Body of pancreas (tissue), 4 donors: ENCODE data around the gene PLD1. TPM values are rescaled to one million over a fixed set of nuclear protein-coding genes. Genes with fewer than 3 reads are reported as not detected.
A peak's percentile ranks its signal among the peaks of the same experiment; 100 is the strongest.
"Not testable (repeated sequence)": the region's sequence is repeated elsewhere in the genome, so short reads cannot be mapped to it uniquely, and the experiment has no call there.

Experiments used
- ATAC-seq: fragments of 150-250 bp; one replicate; pipeline ENCODE4 v1.9.1; 2016
- DNase-seq, 4 donors: peaks; one replicate each; pipeline ENCODE4 v3.0.0-alpha.2; 2019
- H3K27ac ChIP-seq, 4 donors: fragments of 200-600 bp; sonication (generic); 1 replicate in 3 of 4; 2 replicates in 1 of 4; pipeline versions ENCODE4 v1.5.1 to v1.6.1; 2016 to 2019; ENCODE audit warnings: mild to moderate bottlenecking in 1 of 4, mixed read lengths in 1 of 4, moderate library complexity in 1 of 4
- H3K27me3 ChIP-seq, 2 donors: fragments of 200-600 bp; sonication (generic); one replicate each; pipeline ENCODE4 v1.6.0; 2016; ENCODE audit warnings: mild to moderate bottlenecking in 1 of 2
- H3K36me3 ChIP-seq, 2 donors: fragments of 200-600 bp; sonication (generic); replicated peaks in 1 of 2; 2 replicates each; pipeline ENCODE4 v1.5.1; 2016; ENCODE audit warnings: low read depth in 2 of 2; ENCODE audit not compliant: insufficient read depth in 1 of 2
- H3K4me1 ChIP-seq: fragments of 200-600 bp; sonication (generic); one replicate; pipeline ENCODE4 v1.6.0; 2016
- H3K4me3 ChIP-seq, 2 donors: fragments of 200-600 bp; sonication (generic); 1 replicate in 1 of 2; 2 replicates in 1 of 2; pipeline ENCODE4 v1.5.1; 2016 to 2019
- H3K9me3 ChIP-seq, 3 donors: fragments of 200-600 bp; sonication (generic); 1 replicate in 2 of 3; 2 replicates in 1 of 3; pipeline ENCODE4 v1.5.1; 2016
- CTCF ChIP-seq, 7 experiments: fragments of 450-650 bp in 4 of 7; fragments of 200-600 bp in 3 of 7; sonication (generic) in 3 of 7; IDR thresholded peaks; one replicate each; pipeline ENCODE4 v1.5.1; 2016 to 2019; ENCODE audit warnings: antibody characterized with exemption in 7 of 7
- POLR2A ChIP-seq, 3 donors: fragments of 450-650 bp; IDR thresholded peaks; one replicate each; pipeline ENCODE4 v1.6.1; 2016; ENCODE audit warnings: antibody characterized with exemption in 3 of 3, mild to moderate bottlenecking in 2 of 3
- WGBS, 2 donors: methylation state at CpG; one replicate each; pipeline ENCODE4 v1.1.5; 2017; 5-methylcytosine and 5-hydroxymethylcytosine counted together
- intact Hi-C: fragments of 100-400 bp; cut with DNase I; formaldehyde crosslinking; loops from one replicate; pipeline ENCODE4 v1.15.1; 2023
- total RNA-seq, 2 donors: library from RNA; depleted of rRNA; stranded (reverse); fragments of >200 nt; gene quantifications; one replicate each; pipeline ENCODE4 v1.1.0, GENCODE V29; 2016

Gene PLD1
- total RNA-seq, 2 donors from 2014 or later: 60.4 to 96.2 TPM

GRCh38 chr3:171643033-171643432 lies 167.2 kb downstream of the PLD1 start:
- ATAC-seq: no peak
- H3K4me3 ChIP-seq: no peak overlapping the region
- intact Hi-C loops: loop anchor here (10.0 kb wide), 1 partner anchor 132 kb away; no protein-coding TSS in a partner anchor
- no peak overlapping the region for H3K27ac ChIP-seq
- H3K4me1 ChIP-seq: no peaks in the 10 kb centered on the region
- 24 to 43% methylated on average over 2 of the region's 2 CpGs for WGBS, 2 donors
- TF ChIP-seq CTCF (IDR thresholded peaks at IDR 0.05) (no peak), POLR2A (IDR thresholded peaks at IDR 0.05) (no peak)
- H3K36me3 ChIP-seq: no peaks in the 10 kb centered on the region
- no peaks in the 10 kb centered on the region for H3K27me3 ChIP-seq
- no peaks in the 10 kb centered on the region for H3K9me3 ChIP-seq
- no peak for DNase-seq

DNA sequence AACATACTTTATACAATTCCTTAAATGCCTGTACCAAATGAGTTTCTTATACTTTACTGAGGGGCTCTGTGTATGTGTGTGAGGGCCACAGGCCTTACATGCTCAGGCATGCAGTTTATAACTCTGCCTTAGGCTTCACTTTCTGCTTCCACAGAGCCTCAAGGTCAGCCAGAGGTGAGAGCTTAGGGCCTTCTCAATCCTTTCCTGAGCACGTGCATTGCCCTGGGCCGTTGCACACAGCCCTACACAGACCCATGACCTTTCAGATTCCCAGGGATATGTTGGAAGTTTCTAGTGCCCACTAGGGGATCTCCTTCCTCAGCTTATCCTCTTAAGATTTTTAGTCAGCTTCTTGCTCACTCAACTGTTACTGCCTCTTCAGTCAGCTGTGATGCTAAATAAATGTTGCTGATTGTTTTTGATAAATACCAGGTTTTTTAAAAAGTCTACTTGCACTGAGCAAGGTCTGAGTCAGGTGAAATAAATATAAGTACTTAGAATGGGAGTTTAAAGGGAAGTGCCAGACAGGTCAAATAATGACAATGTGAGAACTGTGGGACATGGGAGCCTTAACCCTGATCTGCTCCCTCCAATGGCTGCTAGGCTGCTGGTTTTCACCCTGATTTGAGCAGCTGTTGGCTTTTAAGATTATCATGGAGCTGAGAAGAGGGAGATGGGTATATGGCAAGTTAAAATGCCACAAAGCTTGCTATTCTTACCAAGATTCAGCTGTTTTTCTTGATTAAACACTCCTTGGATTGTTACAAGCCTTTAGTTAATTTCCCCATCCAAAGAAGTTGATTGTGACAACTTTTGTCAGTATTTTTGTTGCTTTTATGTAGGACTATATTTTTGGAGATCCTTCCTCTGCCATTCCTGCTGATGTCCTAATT lies 169.5 kb downstream of the PLD1 start:
- 19 to 25% methylated on average over 2 of the region's 2 CpGs for WGBS, 2 donors
- DNase-seq (no peak), ATAC-seq (no peak)
- Histone ChIP-seq H3K4me1 (no peaks in the 10 kb centered on the region), H3K27ac (peak overlapping the region in 1 of 4 donors; percentile 1), H3K36me3 (no peaks in the 10 kb centered on the region), H3K27me3 (no peaks in the 10 kb centered on the region), H3K9me3 (no peaks in the 10 kb centered on the region), H3K4me3 (no peak overlapping the region)
- intact Hi-C loops: loop anchor here (10.0 kb wide), 1 partner anchor 134 kb away; no protein-coding TSS in a partner anchor
- TF ChIP-seq CTCF (IDR thresholded peaks at IDR 0.05) (no peak), POLR2A (IDR thresholded peaks at IDR 0.05) (no peak)

DNA sequence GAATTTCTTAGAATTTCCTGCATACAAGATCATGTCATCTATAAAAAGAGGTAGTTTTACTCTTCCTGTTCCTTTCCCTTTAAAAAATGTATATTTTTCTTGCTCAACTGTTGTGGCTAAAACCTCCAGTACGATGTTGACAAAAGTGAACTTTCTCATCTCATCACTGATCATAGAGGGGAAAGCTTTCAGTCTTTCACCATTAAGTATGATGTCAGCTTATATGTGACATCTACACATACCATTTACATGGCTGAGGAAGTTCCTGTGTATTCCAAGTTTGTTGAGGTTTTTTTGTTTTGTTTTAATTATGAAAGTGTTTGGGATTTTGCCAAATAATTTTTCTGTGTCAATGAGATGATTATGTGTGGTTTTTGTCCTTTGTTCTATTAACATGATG lies 173.6 kb downstream of the PLD1 start:
- WGBS, 2 donors: 68 to 85% methylated on average over 1 of the region's 1 CpG
- no peak for TF ChIP-seq POLR2A (IDR thresholded peaks at IDR 0.05)
- no peak for TF ChIP-seq CTCF (IDR thresholded peaks at IDR 0.05)
- no peak overlapping the region for H3K4me3 ChIP-seq
- no peaks in the 10 kb centered on the region for H3K27me3 ChIP-seq
- no peak overlapping the region for H3K27ac ChIP-seq
- H3K9me3 ChIP-seq: no peaks in the 10 kb centered on the region
- H3K36me3 ChIP-seq: no peaks in the 10 kb centered on the region
- H3K4me1 ChIP-seq: no peaks in the 10 kb centered on the region
- intact Hi-C loops: no loop called here
- DNase-seq (no peak), ATAC-seq (no peak)

DNA sequence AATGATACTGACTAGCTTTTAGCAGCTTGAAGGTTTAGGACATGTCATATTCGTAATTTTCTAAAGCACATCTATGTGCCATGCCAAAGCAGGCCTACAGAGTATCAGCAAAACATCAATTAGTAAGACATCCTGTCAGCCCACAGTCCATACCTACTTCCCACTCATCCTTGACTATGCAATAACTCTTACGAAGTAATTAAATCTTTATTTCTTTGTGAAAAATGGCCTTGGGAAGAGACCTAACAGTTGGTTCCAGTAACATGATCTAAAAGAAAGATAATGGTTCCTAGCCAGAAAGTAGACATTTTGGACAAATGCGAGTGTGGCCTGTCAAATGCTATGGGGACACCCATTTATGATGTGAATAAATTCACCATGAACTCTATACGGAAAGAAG lies 177.5 kb downstream of the PLD1 start:
- ATAC-seq: no peak
- TF ChIP-seq POLR2A (IDR thresholded peaks at IDR 0.05) (no peak), CTCF (IDR thresholded peaks at IDR 0.05) (no peak)
- no peaks in the 10 kb centered on the region for H3K4me1 ChIP-seq
- no peak overlapping the region for H3K4me3 ChIP-seq
- no peaks in the 10 kb centered on the region for H3K36me3 ChIP-seq
- WGBS, 2 donors: 83 to 85% methylated on average over 4 of the region's 4 CpGs
- H3K27ac ChIP-seq: no peak overlapping the region
- intact Hi-C loops: no loop called here
- H3K27me3 ChIP-seq: no peaks in the 10 kb centered on the region
- H3K9me3 ChIP-seq: no peaks in the 10 kb centered on the region
- no peak for DNase-seq

- H3K27me3 ChIP-seq, intact Hi-C loops, H3K4me3 ChIP-seq, DNase-seq, H3K4me1 ChIP-seq, H3K27ac ChIP-seq, ATAC-seq, H3K36me3 ChIP-seq, H3K9me3 ChIP-seq: not testable (repeated sequence)
- 82 to 85% methylated on average over 2 of the region's 2 CpGs for WGBS, 2 donors
Observed at GRCh38 chr3:171626799-171627198, 183.5 kb downstream of the PLD1 start.
